HCT116 (cell line): Measurements from ENCODE around the gene ISCA2. TPM values are rescaled to one million over a fixed set of nuclear protein-coding genes. Genes with fewer than 3 reads are reported as not detected.

Source experiments
- ATAC-seq: fragments of 200-7000 bp; cut with Tn5 transposase; 2 replicates; pipeline ENCODE4 v1.9.1; 2020; ENCODE audit warnings: mild to moderate bottlenecking, moderate library complexity
- BruUV-seq: library from RNA; stranded (reverse); fragments of 400-500 nt; replicated peaks from 2 replicates; lab custom pipeline; 2021; lab: Mats Ljungman, UMichigan
- CTCF ChIA-PET: fragments of 300-600 bp; sonication (Branson Sonifier 250); formaldehyde crosslinking; loops from one replicate; lab custom pipeline; 2021; ENCODE audit warnings: antibody characterized with exemption; lab: Charles Lee
- POLR2A ChIA-PET: fragments of 300-600, 350-600 bp; sonication (Branson Sonifier 250); formaldehyde crosslinking; loops from one replicate; lab custom pipeline; 2021; ENCODE audit warnings: antibody characterized with exemption; lab: Charles Lee
- RAD21 ChIA-PET, 2 experiments: fragments of 300-600 bp; sonication (Branson Sonifier 250); formaldehyde crosslinking; loops; one replicate each; lab custom pipeline; 2023; ENCODE audit warnings: low total read pairs in 2 of 2; ENCODE audit not compliant: uncharacterized antibody in 2 of 2, unreplicated experiment in 2 of 2, low non-redundant PET in 1 of 2; lab: Charles Lee
- DNase-seq: peaks from one replicate; pipeline ENCODE4 v3.0.0-alpha.2; 2010; ENCODE audit warnings: low read depth, low spot score
- H2AFZ ChIP-seq: fragments of 200-600 bp; shearing (Covaris generic), sonication (generic); 2 replicates; pipeline ENCODE4 v1.6.1; 2017; ENCODE audit warnings: low read depth, mixed run types, mixed read lengths, antibody characterized with exemption, low read length; ENCODE audit not compliant: poor library complexity, severe bottlenecking
- H3K27ac ChIP-seq: 2 replicates; pipeline ENCODE4 v1.5.1; 2012; ENCODE audit warnings: low read depth, low read length
- H3K27me3 ChIP-seq: fragments of 200-600 bp; sonication (generic); 2 replicates; pipeline ENCODE4 v1.6.1; 2016; ENCODE audit warnings: mixed run types, low read length, mixed read lengths; ENCODE audit not compliant: insufficient read depth
- H3K36me3 ChIP-seq, 2 experiments: fragments of 200-500 bp in 1 of 2; fragments of 200-600 bp in 1 of 2; sonication (Bioruptor generic) in 1 of 2; sonication (generic) in 1 of 2; 2 replicates each; pipeline versions ENCODE4 v1.5.1 to v1.6.1; 2014 to 2016; ENCODE audit warnings: low read length in 2 of 2, inconsistent platforms in 1 of 2, mixed read lengths in 1 of 2, mixed run types in 1 of 2; ENCODE audit not compliant: insufficient read depth in 2 of 2, control insufficient read depth in 1 of 2
- H3K4me1 ChIP-seq, 2 experiments: fragments of 200-600 bp in 1 of 2; sonication (generic) in 1 of 2; 2 replicates each; pipeline versions ENCODE4 v1.5.1 to v1.6.1; 2012 to 2017; ENCODE audit warnings: low read length in 2 of 2, inconsistent platforms in 1 of 2, mild to moderate bottlenecking in 1 of 2, mixed read lengths in 1 of 2, mixed run types in 1 of 2, moderate library complexity in 1 of 2; ENCODE audit not compliant: insufficient read depth in 2 of 2, control insufficient read depth in 1 of 2
- H3K4me2 ChIP-seq: fragments of 200-600 bp; sonication (generic); 2 replicates; pipeline ENCODE4 v1.6.1; 2017; ENCODE audit warnings: mixed run types, low read length, mixed read lengths
- H3K4me3 ChIP-seq, 2 experiments: fragments of 200-600 bp in 1 of 2; sonication (generic) in 1 of 2; replicated peaks in 1 of 2; 2 replicates each; pipeline ENCODE4 v1.5.1; 2011 to 2016; ENCODE audit warnings: low read length in 2 of 2, control low read depth in 1 of 2, low read depth in 1 of 2, mild to moderate bottlenecking in 1 of 2, mixed read lengths in 1 of 2, mixed run types in 1 of 2
- H3K79me2 ChIP-seq: fragments of 200-600 bp; sonication (generic); 2 replicates; pipeline ENCODE4 v1.6.1; 2017; ENCODE audit warnings: mild to moderate bottlenecking, mixed run types, low read length, moderate library complexity, mixed read lengths; ENCODE audit not compliant: insufficient read depth
- H3K9ac ChIP-seq: fragments of 200-600 bp; sonication (generic); 2 replicates; pipeline ENCODE4 v1.6.1; 2016; ENCODE audit warnings: low read length, mixed read lengths
- H3K9me2 ChIP-seq: fragments of 200-600 bp; sonication (generic), shearing (Covaris generic); 2 replicates; pipeline ENCODE4 v1.6.1; 2017; ENCODE audit warnings: mixed run types, mild to moderate bottlenecking, moderate library complexity; ENCODE audit not compliant: insufficient read depth
- H3K9me3 ChIP-seq, 2 experiments: fragments of 200-500 bp in 1 of 2; fragments of 200-600 bp in 1 of 2; sonication (Bioruptor generic) in 1 of 2; sonication (generic) in 1 of 2; 2 replicates each; pipeline ENCODE4 v1.6.1; 2014 to 2017; ENCODE audit warnings: low read length in 2 of 2, mixed read lengths in 2 of 2, inconsistent platforms in 1 of 2, low read depth in 1 of 2, mild to moderate bottlenecking in 1 of 2, mixed run types in 1 of 2, moderate library complexity in 1 of 2; ENCODE audit not compliant: control insufficient read depth in 1 of 2, insufficient read depth in 1 of 2
- H4K20me1 ChIP-seq: fragments of 200-600 bp; sonication (generic), shearing (Covaris generic); 2 replicates; pipeline ENCODE4 v1.6.1; 2017; ENCODE audit warnings: mixed run types, mild to moderate bottlenecking, moderate library complexity; ENCODE audit not compliant: insufficient read depth
- FOSL1 ChIP-seq: IDR thresholded peaks from 2 replicates; pipeline ENCODE4 v1.6.1; 2012; ENCODE audit warnings: low read depth
- JUND ChIP-seq: IDR thresholded peaks from 2 replicates; pipeline ENCODE4 v1.6.1; 2012
- POLR2A ChIP-seq: IDR thresholded peaks from 2 replicates; pipeline ENCODE4 v1.7.0; 2011; ENCODE audit warnings: borderline replicate concordance; ENCODE audit not compliant: insufficient read depth, insufficient read length; ENCODE audit errors: extremely low read depth
- YY1 ChIP-seq: IDR thresholded peaks from 2 replicates; pipeline ENCODE4 v1.6.1; 2011; ENCODE audit warnings: low read length, low read depth, moderate library complexity, mild to moderate bottlenecking; ENCODE audit not compliant: insufficient replicate concordance; ENCODE audit errors: extremely low read depth
- ZBTB33 ChIP-seq: IDR thresholded peaks from 2 replicates; pipeline ENCODE4 v1.6.1; 2011; ENCODE audit warnings: mild to moderate bottlenecking, low read length, moderate library complexity; ENCODE audit not compliant: insufficient replicate concordance; ENCODE audit errors: extremely low read depth
- intact Hi-C: fragments of 100-400 bp; cut with micrococcal nuclease; formaldehyde crosslinking; loops from 2 replicates; pipeline ENCODE4 v1.10.0; 2022
- total RNA-seq: library from RNA; stranded (reverse); gene quantifications from one replicate; pipeline ENCODE4 v1.2.1, GENCODE V29; 2021; ENCODE audit not compliant: unreplicated experiment
- TF ChIP-seq, protein P1 (sequence below), 3 experiments: fragments of 200-600 bp in 1 of 3; sonication (generic) in 1 of 3; IDR thresholded peaks in 2 of 3; conservative IDR thresholded peaks in 1 of 3; 2 replicates each; pipeline ENCODE4 v1.5.1; 2012 to 2017; ENCODE audit warnings: low read depth in 2 of 3, low read length in 2 of 3, antibody characterized with exemption in 1 of 3, borderline replicate concordance in 1 of 3, control low read depth in 1 of 3, mild to moderate bottlenecking in 1 of 3, mixed read lengths in 1 of 3, mixed run types in 1 of 3, moderate library complexity in 1 of 3; ENCODE audit not compliant: insufficient read depth in 1 of 3

Gene ISCA2
- total RNA-seq, 1 experiment from 2014 or later, result 27.5 TPM

GRCh38 chr14:74521756-74522155 is 28.2 kb downstream of the ISCA2 start:
- intact Hi-C loops, result no loop called here
- Histone ChIP-seq H3K79me2 (no peaks in the 10 kb centered on the region), H3K4me2 (no peak overlapping the region), H4K20me1 (no peaks in the 10 kb centered on the region), H3K36me3 (no peaks in the 10 kb centered on the region), H3K27ac (no peak overlapping the region), H2AFZ (no peak overlapping the region), H3K4me1 (peaks cover 3 to 10% of the 10 kb centered on the region in 2 experiments), H3K9me2 (no peaks in the 10 kb centered on the region), H3K9ac (no peak overlapping the region), H3K4me3 (no peak overlapping the region), H3K27me3 (no peaks in the 10 kb centered on the region), H3K9me3 (no peaks in the 10 kb centered on the region)
- ChIA-PET RAD21 (no interaction called here), POLR2A (no interaction called here), CTCF (no interaction called here)
- BruUV-seq, result no TSS peak
- DNase-seq (no peak), ATAC-seq (no peak)
- TF ChIP-seq ZBTB33, result no peak
- no peak for TF ChIP-seq POLR2A
- TF ChIP-seq, protein P1, sequence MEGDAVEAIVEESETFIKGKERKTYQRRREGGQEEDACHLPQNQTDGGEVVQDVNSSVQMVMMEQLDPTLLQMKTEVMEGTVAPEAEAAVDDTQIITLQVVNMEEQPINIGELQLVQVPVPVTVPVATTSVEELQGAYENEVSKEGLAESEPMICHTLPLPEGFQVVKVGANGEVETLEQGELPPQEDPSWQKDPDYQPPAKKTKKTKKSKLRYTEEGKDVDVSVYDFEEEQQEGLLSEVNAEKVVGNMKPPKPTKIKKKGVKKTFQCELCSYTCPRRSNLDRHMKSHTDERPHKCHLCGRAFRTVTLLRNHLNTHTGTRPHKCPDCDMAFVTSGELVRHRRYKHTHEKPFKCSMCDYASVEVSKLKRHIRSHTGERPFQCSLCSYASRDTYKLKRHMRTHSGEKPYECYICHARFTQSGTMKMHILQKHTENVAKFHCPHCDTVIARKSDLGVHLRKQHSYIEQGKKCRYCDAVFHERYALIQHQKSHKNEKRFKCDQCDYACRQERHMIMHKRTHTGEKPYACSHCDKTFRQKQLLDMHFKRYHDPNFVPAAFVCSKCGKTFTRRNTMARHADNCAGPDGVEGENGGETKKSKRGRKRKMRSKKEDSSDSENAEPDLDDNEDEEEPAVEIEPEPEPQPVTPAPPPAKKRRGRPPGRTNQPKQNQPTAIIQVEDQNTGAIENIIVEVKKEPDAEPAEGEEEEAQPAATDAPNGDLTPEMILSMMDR (IDR thresholded peaks at IDR 0.05 in 2 of 3, conservative IDR thresholded peaks at IDR 0.05 in 1 of 3; ENCODE audit: borderline replicate concordance in 1 of 3, insufficient read depth in 1 of 3, low read depth in 2 of 3, low read length in 2 of 3), result no peak
- TF ChIP-seq YY1, result no peak

DNA sequence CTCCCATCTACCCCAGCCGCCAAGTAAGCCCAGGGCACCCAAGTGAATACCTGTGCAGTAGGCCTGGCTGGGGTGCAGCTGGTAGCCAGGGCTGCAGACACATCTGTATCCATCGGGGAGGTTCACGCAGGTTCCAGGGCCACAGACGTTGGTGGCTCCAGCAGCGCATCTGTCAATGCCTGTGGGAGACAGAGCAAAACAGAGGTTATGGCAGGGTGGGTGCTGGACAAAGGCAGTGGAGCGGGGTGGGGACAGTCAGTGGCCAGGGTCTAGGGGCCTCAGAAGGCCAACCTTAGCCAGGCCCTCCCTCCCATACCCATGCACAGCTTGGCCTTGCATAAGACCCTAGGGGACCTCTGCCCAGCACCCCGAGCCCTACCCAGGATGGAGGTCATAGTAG is 29.2 kb downstream of the ISCA2 start:
- Histone ChIP-seq H3K9ac (no peak overlapping the region), H3K4me2 (no peak overlapping the region), H3K9me3 (no peaks in the 10 kb centered on the region), H3K4me1 (peaks cover 0 to 10% of the 10 kb centered on the region in 2 experiments; a peak in 1 of 4 replicates), H3K27me3 (no peaks in the 10 kb centered on the region), H3K27ac (no peak overlapping the region), H3K9me2 (no peaks in the 10 kb centered on the region), H4K20me1 (no peaks in the 10 kb centered on the region), H2AFZ (no peak overlapping the region), H3K36me3 (no peaks in the 10 kb centered on the region), H3K4me3 (no peak overlapping the region), H3K79me2 (no peaks in the 10 kb centered on the region)
- ATAC-seq (no peak), DNase-seq (no peak)
- BruUV-seq, result no TSS peak
- no peak for TF ChIP-seq FOSL1
- TF ChIP-seq JUND, result no peak
- ChIA-PET CTCF (no interaction called here), POLR2A (no interaction called here), RAD21 (no interaction called here)
- intact Hi-C loops, result no loop called here
